Measurements from ENCODE around the gene ACAA1.
A peak's percentile ranks its signal among the peaks of the same experiment; 100 is the strongest.

Gene ACAA1

DNA sequence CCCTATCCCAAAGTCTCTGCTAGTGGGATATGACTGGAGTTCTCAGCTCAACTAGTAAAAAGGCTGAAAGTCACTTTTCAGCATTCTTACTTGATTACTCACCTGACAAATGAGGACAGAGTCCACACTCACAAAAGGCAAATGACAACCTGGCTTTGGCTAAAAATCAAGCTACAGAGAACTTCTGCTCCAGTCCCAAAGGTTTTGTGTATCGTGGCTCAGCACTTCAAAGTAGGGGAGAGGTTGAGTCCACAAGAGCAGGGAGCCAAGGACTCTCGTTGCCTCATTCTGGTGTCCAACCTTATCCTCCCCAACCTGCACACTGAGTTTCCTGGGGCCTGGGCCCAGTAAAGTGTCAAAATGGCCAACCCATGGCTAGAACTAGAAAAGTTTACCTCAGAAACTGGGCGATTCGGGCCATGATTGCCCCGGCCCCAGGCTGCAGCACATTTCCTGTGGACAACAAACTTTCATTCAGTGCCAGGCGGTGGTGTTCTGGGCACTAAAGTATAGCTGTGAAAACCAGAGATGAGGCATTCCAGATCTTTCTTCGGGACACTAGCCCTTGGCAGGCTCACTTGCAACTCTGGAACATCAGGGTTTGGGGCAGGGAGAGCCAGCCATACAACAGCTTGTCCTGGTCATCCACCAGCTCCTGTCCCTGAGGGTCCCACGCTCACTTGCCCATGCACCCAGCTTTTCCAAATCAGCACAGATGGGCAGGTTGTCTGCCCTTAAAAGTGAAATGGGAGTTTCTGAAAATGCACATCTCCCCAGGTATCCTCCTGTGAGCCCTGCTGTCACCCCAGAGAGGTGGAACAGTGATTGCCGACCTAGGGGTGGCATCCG is 3.1 kb downstream of the ACAA1 start:
- DNase-seq: no peak

DNA sequence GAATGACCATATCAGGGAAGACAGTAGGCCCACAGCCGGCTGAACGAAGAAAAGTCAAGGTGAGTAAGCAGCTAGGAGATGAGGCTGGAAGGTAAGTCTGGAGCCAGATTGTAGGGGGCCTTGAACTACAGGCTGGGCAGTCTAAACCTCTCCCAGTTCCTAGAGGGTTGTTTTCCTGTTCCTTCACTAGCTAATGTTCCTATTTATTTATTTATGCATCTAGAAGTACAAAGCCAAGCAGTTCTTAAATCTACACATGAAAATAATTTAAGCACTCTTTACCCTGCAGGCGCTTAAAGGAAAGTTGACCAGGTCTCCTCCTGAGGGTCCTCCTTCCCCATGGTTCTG is 3.7 kb downstream of the ACAA1 start:
- DNase-seq: no peak

DNA sequence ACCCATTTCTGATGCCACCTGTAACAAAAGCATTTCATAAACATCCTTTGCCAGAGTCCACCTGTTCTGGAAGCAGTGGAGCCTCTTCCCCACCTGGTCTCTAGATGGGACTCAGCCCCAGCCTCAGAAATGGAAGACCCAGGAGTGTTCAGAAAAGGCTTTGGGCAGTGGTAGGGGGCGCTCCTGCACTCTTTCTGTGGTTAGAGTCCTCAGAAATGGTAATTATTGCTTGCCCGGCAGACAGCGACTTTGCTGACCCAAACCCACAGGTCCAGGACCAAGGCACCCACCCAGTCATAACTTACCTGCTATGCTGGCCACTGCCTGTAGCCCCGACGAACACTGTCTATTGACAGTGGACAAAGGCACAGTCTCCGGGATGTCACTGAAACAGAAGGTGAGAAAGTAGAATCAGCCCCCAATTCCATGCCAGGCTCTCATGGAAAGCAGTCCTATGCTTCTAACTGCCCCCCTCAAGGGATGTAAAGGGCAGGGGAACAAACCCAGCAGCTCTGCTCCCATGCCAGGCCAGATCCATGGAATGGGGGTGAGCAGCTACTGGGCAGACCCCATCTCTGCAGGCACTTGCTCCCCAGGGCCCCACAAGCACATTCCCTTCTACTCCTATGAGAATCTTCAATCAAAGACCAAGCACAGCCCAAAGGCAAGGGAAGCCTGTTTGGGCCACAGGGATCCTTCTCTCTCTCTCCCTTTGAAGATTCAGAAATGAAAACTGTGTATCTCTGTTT is 5.1 kb downstream of the ACAA1 start:
- peak; percentile 43 to 49 for DNase-seq

DNA sequence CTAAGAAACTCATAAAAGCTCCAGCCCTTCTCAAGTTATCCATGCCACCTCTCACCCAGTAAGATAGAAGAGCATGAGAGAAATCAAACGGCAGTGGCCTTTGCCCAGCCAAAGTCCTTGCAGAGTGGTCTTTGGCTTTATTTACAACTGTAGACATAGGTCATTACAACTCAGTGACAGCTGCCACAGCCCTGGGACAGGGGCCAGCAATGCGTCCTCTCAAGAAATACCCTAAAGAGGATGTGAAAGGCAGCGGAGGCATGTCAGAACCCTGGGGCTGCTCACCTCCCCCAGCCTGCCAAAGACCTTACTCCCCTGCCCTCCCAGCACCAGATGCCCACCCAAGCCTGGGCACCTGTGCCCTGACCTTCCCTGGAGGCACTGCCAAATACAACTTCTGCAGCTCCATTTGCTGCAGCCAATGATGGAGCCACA is 6.3 kb downstream of the ACAA1 start:
- no peak for DNase-seq

DNA sequence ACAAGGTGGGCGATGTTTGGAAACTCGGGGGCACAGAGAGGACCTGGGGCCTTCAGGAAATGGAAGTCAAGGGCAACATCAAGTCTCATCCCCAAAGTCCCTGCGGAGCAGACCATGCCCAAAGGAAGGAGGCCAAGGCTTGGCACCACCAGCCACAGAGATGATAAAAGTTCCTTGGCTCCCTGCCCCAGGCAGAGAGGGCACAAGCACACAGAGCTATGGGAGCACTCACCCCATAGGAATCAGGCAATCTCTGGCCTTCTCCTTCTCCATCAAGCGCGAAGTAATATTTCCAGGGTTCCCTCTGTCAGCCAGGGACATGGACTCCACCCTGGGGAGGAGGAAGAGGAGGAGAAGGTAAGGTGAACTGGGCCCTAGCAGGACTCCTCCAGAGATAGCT is 7.9 kb downstream of the ACAA1 start:
- DNase-seq: peak in 1 of 2 experiments; percentile 9

DNA sequence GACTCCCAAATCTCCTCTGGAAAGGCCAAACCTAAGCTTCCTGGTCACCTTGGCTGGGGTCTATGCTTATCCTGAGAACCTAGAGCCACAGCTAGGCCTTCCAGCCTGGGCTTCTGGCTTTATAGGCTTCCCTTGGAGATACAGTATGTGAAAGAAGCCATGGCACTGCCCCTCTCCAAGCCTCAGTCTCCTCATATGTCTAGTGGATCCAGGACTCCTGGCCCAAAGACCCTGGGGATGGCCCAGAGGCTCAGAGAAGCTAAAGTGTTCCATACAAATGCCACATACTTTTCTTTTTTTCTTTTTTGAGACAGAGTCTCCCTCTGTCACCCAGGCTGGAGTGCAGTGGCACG is 8.6 kb downstream of the ACAA1 start:
- no peak for DNase-seq

DNA sequence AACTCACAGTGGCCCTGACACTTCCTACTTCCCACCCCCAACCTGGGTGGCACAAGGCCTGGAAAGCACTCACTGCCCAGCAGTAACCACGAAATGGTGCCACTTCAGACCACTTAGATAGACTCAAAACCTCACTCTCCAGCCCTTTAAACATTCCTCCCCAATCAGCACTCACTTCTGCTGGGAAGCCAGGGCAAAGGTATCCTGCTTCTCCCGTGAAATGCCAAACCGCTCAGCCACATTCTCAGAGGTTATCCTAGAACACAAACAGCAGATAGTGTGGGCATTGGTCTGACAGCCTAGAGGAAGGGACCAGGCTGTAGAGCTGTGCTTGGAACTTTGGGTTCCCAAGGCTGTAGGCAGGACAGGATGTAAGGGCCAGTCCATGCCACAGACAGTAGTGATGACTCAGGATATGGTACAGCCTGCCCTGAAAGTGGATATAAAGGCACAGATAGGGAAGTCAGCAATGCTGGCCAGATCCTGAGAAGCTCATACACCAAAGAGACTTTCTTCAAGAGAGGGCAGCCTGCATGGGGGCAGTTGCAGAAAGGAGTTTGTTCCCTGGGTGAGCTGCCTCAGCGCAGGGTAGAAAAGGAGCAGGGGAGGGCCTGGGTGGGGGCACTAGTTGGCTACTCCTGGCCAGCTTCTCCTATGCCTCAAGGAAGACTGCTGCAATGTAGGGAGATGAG is 9.2 kb downstream of the ACAA1 start:
- DNase-seq: peak; percentile 9 to 14

DNA sequence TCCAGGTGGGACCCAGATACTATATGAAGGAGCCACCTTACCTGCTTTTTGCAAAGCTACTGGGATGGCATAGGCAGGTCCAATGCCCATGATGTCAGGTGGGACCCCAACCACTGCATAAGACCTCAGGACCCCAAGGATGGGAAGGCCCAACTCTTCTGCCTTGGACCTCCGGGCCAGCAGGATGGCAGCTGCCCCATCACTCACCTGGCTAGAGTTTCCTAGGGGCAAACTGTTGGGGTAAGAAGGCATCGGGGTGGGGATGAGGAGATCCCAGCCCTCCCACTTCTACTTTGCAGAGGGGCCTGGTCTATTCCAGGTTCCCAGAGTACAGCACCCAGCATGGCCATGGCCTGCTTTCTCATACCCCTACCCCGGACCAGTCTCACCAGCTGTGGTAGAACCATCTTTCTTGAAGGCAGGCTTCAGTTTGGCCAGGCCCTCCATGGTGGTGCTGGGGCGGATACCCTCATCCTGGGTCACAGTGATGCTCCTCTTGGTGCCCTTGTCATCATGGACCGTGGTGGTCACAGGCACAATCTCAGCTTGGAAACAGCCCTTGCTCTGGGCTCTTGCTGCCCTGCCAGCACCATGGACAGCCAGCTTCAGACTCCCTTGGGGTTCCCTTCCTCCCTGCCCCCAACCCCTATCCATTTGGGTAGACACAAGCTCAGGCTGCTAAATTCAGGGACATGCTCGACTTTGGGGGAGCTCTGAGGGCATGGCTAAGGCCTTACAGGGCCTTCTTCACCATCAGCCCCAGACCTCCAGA is 10.6 kb downstream of the ACAA1 start:
- no peak for DNase-seq

DNA sequence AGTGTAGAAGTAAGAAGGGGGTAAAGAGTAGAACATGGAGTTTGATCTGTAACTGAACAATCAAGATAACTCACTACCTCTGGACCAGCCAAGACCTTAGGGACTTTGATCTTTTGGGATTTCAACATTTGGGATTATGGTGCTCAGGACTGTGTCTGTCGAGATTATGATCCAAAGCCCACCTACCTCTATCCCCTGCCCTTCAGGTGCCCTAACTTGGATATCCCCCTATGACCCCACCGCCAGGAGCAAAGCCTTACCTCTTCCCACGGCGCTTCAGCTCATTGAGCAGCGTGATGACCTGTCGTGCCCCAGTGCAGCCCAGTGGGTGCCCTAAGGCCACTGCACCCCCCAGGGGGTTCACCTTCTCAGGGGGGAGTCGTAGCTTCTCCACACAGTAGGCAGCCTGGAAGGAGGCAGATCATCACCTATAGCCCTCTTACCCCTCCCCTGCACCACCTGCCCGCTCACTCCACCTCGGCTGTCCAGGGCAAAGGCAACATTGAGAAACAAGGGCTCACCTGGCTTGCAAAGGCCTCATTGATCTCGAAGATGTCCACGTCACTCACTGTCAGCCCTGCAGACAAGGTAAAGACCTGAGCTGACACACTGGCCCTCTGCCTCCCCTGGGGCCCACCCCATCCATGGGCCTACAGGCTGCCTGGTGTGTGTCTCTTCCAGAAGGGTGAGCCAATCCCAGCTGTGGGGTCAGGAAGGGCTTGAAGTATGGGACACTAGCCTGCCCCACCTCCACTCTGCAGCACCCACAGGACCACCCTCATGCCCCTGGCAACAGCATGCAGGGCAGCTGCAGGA is 11.4 kb downstream of the ACAA1 start:
- DNase-seq: peak in 1 of 2 experiments; percentile 14

DNA sequence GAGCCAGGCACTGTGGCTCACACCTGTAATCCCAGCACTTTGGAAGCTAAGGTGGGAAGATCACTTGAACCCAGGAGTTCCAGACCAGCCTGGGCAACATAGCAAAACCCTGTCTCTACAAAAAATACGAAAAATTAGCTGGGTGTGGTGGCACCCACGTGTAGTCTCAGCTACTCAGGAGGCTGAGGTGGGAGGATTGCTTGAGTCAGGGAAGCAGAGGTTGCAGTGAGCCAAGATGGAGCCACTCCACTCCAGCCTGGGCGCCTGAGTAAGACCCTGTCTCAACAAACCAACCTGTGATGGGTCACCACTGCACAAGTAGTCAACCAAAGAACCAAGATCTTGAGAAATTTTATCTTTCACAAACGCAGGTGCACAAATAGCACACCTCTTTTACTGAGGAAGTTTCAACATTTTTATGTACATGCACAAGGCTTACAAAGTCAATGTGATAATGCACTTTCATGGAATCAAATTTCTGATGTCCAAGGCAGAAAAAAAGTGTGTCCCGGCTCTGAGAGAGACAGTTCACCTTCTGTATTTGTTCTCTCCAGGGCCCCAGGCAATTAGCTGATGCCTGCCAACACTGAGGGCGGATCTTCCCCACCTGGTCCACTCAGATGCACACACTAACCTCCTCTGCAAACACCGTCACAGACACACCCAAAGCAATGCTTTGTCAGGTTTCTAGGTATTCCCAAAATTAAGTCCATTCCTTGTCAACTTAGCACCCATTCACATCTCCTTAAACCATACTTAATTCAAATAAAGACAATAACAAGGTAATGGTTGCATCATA is 12.4 kb downstream of the ACAA1 start:
- no peak for DNase-seq

DNA sequence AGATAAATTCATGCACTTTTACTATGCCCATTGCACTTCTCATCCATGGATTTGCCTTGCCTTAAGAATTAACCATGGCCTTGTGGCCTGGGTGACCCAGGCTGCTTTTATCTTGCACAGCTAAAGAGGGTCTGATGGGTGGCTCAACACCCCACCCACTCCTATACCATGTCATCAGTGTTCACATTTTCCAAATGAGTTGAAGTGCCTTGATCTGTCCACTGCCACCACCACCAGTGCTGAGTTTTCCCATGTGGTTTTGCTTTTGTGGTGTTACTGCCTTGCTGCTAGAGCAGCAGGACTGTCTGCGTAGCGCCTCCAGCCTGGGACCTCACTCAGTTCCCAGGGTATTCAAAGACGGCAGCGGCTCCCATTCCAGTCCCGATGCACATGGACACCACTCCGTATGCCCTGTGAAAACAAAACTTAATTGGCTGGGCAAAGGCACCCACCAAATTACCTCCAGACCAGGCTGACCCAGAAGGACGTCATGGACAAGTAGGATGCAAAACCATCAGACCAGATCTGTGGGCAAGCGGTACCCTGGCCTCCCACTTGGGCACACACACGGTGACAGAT is 14.1 kb downstream of the ACAA1 start:
- peak in 1 of 2 experiments; percentile 16 for DNase-seq

DNA sequence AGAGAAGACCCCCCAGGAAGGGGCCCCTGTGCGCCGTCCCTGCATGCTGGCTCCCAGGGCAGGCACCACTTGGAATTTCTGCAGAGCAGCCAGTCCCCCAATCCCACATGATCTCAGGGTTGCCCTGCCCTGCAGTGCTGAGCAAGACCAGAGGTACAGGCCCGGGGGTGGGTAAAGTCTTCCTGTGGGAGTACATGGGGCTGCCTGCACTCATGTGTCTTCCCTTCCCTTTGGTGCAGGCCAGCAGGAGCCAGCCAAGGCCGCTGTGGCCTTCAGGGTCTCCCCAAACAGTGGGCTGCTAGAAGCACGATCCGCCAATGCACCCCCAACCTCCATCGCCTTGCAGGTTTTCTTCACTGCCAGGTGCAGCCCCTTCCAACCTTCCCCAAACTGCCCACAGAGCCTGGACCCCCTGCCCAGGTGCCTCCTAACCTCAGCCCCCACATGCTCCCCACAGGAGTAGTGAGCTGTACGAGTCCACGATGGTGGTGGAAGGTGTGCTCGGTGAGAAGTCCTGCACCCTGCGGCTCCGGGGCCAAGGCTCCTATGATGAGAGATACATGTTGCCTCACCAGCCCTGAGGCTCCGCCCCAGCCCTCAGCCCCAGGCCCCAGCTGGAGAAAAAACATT is 15.0 kb downstream of the ACAA1 start:
- DNase-seq: no peak

DNA sequence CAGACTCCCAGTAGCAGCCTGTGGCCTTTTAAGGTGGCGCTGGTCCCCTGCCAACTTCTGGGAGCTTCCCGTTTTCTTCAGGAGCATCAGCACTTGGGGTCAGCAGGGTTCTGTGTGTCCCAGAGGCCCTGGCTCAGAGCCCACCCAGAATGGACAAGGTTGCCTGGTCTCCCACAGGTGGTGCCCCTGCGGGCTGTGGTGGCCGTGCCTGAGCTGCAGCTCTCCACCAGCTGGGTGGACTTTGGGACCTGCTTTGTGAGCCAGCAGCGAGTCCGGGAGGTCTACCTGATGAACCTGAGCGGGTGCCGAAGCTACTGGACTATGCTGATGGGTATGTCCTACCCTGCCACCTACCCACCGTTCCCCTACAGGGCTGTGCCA is 15.5 kb downstream of the ACAA1 start:
- DNase-seq: no peak

DNA sequence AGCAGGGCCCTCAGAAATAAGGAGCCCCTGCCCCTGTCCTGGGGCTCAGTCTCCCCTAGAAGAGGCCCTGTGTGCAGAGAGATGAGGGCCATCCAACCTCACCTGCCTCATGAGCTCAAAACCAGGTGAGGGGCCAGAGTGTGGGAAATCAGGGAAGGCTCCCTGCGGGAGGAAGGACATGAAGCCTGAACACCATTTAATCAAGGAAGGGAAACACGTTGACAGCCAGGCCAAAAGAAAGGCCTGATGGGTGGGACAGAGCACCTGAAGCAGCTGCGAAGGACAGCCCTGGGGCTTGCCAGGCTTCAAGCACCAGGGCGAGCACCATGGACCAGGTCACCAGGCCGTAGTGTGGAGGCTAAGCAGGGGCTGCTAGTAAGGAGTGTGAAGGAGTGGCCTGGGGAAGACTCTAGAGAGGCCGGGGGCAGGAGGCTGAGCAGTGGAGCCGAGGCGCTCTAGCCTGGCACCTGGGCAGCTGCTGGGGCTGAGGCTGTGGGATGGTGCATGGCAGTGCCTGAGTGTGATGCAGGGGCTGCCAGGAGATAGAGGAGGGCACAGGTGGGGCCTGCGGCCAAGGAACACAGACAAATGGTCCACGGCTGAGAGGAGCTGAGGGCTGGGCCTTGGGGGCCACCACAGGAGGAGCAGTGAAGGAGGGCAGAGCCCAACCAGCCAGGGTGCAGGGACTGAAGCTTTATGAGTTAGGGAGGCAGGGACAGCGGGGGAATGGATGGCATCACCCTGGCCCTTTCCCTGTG is 16.1 kb downstream of the ACAA1 start:
- DNase-seq: peak in 1 of 2 experiments; percentile 7

DNA sequence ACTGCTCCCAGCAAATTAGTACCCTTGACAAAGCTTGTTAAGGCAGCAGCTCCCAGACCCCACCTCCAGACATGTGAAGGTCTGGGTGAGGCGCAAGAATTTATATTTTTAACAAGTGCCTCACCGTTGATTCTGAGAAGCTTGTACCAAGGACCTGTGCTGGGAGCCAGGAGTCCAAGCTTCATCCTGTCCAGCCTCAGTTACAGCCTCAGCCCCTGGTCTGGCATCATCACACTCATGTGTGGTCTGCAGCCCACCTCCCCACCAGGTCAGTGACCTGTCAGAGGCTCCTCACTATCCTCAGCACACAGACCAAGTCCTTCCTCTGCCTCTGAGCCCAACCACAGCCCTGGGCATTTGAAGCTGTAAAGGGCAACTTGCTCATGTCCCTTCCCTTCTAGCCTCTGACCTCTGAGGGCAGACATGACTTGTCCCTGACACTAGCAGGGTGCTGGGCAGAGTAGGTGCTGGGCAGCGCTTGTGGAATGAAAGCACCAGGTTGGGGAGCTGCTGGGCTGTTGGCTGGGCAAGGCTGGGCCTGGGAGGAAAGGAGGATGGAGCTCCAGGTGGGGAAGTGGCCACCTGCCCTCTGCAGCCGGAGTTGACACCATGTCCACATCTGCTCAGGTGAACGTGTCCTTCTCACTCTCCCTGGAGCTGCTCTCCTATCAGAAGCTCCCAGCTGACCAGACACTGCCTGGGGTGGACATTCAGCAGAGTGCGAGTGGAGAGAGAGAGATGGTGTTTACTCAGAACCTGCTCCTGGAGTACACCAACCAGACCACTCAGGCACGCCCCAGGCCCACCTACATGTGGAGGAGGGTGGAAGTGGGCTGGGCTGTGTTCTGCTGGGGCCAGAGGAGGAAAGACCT is 16.9 kb downstream of the ACAA1 start:
- no peak for DNase-seq

DNA sequence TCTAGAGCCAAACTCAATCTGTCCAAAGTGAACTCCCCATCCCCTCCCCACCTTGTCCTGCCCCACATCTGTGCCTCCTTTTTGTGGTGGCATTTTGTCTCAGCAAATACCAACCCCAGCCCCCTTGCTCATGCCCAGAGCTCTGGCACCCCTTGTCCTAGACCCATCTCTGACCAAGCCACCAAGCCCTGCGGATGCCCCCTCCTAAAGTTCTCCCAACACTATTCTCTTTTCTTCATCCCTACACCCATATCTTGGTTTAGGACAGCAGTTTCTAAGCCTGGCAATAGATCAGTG is 17.7 kb downstream of the ACAA1 start:
- DNase-seq: no peak

DNA sequence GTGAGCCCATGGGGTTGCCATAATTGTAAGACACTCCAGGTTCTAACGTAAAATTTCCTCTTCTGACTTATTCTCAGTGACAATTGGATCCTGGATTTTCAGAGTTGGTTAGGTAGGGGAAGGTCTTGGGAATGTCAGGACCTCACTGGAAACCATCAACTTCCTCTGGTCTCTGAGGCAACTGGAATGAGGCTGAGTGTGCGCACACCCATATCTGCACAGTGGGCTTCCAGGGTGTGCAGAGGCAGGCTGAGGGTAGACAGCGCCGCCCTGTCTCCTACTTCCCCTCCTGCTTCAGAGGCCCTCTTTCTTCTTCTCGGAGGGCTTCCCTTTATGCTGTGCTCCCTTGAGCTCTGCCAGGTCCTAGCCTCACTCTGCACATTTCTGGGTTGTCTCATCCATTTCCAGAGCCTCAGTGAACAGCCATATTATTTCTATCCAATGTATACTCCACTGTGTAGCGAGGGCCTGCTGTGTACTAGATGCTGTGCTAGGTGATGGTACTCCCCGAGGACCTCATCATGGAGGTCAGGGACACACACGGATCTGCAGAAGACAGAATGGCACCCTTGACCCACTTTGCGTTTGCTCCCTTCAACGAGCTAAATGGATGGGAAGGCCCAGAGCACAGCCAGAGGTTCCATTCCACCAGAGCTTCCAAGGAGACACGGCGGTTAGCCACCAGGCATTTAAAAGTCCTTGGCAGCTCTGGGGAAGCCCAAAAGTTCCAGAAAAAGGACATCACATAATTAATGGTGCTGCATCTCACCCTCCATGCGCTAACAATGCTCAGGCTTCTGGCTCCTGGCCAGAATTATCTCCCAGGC is 18.3 kb downstream of the ACAA1 start:
- no peak for DNase-seq

Data from activated T-cell treated with anti-CD3 and anti-CD28 coated beads, Interleukin-2, amount 50 U/mL, for 48 hours (primary cell).